NCI-H1048 (cell line): ENCODE measurements around the gene CANT1.

ENCODE experiments used
- DNase-seq: peaks from one replicate; lab custom pipeline; 2025; lab: John Stamatoyannopoulos, UW

Gene CANT1

GRCh38 chr17:78995022-78995760 lies 14.4 kb downstream of the CANT1 start:
- DNase-seq, result no peak

- DNase-seq, result no peak
These were observed 15.4 kb downstream of the CANT1 start for GRCh38 chr17:78993981-78994671.

- no peak for DNase-seq
These were observed 16.2 kb downstream of the CANT1 start for GRCh38 chr17:78993241-78993956.

- DNase-seq, result no peak
These were observed 16.9 kb downstream of the CANT1 start for GRCh38 chr17:78992542-78993212.

- no peak for DNase-seq
These were observed 17.5 kb downstream of the CANT1 start for GRCh38 chr17:78991906-78992532.

GRCh38 chr17:78991017-78991738 lies 18.4 kb downstream of the CANT1 start:
- DNase-seq, result no peak

- DNase-seq, result no peak
These were observed 19.1 kb downstream of the CANT1 start for GRCh38 chr17:78990349-78991016.

GRCh38 chr17:78988152-78988551 lies 21.4 kb downstream of the CANT1 start:
- no peak for DNase-seq

- DNase-seq, result no peak
These were observed 22.8 kb downstream of the CANT1 start for GRCh38 chr17:78986649-78987328.

GRCh38 chr17:78986048-78986648 lies 23.4 kb downstream of the CANT1 start:
- no peak for DNase-seq

GRCh38 chr17:78985395-78985794 lies 24.2 kb downstream of the CANT1 start:
- no peak for DNase-seq

GRCh38 chr17:78981010-78981888 lies 28.3 kb downstream of the CANT1 start:
- DNase-seq, result no peak

GRCh38 chr17:78980624-78980972 lies 29.0 kb downstream of the CANT1 start:
- DNase-seq, result no peak

GRCh38 chr17:78979780-78980623 lies 29.6 kb downstream of the CANT1 start, which contains the start of gene LGALS3BP:
LGALS3BP (minus strand) TSS chr17:78979923; CDS start chr17:78977191, 2,732 bp downstream.
- DNase-seq, result peak; percentile 40

GRCh38 chr17:78977997-78978973 lies 31.3 kb downstream of the CANT1 start:
- DNase-seq, result no peak

- no peak for DNase-seq
These were observed 32.0 kb downstream of the CANT1 start for GRCh38 chr17:78977681-78977943.
